GM21423 (cell line): ENCODE measurements around the gene SLC16A10.

ENCODE experiments used
- ATAC-seq: cut with Tn5 transposase; IDR thresholded peaks from one replicate; pipeline ENCODE4 v1.9.1; 2021; ENCODE audit warnings: mild to moderate bottlenecking, moderate library complexity; ENCODE audit not compliant: unreplicated experiment

SLC16A10 gene

DNA sequence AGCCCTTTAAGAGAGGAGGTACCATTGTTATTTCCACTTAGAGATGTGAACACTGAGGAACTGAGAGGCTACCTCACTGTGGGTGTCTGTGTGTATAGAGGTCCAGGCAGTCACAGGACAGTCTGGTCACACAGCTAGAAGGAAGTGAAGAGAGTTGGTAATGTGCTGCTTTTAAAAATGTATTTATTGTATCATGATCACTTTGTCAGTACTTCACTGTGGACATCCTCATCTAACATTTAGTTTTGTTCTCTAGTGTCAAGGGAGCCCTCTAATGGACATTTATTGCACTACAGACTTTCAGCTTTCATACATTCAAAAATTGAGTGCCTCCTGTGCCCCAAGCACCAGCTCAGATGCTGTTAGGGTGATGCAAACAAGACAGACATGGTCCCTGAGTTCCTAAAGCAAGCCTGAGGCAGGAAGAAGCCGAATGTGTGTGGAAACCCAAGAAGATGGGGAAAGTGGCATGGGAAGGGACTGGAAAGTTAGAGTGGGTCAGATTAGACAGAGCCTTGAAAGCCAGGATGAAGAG is 123.0 kb downstream of the SLC16A10 start:
- ATAC-seq, result no peak

GRCh38 chr6:111211411-111212030 is 124.2 kb downstream of the SLC16A10 start:
- ATAC-seq, result no peak

GRCh38 chr6:111212625-111213024 is 125.3 kb downstream of the SLC16A10 start:
- no peak for ATAC-seq

DNA sequence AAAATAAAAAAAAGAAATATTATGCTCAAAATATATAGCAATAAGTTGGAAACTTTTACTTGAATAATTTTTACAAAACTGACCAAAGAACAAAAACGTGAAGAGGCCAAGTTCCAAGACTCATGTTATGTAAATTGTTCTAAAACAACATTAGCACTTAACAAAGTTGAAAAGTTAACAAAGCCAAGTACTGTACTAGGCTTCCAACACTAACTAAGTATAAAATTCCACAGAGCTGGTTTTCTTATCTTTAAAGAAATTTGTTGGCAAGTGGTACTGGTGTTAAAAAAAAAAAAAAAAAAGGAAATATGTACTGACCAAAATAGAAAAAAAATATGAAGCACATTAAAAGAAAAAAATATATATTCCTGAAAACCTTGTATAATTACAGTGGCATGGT is 127.8 kb downstream of the SLC16A10 start:
- ATAC-seq, result no peak

GRCh38 chr6:111219785-111220184 is 132.5 kb downstream of the SLC16A10 start:
- ATAC-seq, result no peak

DNA sequence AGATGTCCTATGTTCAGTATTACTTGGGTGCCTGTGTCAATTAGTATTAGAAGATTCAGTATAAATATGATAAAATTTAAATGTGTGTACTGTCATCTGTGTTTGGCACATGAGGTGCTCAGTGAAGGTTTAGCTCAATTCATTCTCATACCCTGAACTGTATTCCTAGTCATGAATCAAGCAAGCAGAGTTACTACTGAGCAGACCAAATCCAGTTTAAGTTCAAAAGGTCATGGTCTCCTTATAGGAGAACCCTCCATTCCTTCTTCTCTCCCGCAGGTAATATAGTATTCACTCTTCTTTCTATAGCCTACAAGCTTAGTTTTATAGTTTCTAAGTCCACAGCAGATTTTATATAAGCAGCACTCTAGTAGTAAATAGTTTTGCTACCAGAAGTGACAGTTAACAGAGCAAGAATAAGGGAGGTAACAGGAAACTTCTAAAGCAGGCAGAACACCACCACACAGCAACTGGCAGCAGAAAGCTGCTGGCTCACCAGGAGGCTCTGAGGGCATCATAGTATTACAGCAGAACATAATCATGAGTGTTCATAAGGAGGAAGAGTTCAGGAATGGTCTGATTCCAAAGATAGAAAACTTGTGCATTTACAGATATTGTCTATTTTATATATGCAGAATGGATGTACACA is 133.2 kb downstream of the SLC16A10 start:
- no peak for ATAC-seq

DNA sequence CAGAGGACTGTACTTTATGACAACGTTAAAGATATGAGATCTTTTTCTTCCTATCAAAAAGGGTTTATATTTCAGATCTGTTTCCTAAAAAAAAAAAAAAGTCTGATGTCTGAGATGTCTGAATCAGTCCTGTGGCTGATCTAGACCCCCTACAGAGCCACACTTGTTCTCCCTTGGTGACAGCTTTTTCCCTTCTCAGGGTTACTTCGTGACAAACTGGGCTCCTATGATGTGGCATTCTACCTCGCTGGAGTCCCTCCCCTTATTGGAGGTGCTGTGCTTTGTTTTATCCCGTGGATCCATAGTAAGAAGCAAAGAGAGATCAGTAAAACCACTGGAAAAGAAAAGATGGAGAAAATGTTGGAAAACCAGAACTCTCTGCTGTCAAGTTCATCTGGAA is 134.5 kb downstream of the SLC16A10 start:
- no peak for ATAC-seq

- no peak for ATAC-seq
Measured at GRCh38 chr6:111222341-111222740, 135.0 kb downstream of the SLC16A10 start.

- no peak for ATAC-seq
Measured at GRCh38 chr6:111228094-111228493, 140.8 kb downstream of the SLC16A10 start.

GRCh38 chr6:111230351-111231089 is 143.2 kb downstream of the SLC16A10 start:
- no peak for ATAC-seq

GRCh38 chr6:111231090-111231459 is 143.8 kb downstream of the SLC16A10 start:
- no peak for ATAC-seq

GRCh38 chr6:111237852-111238251 is 150.5 kb downstream of the SLC16A10 start:
- ATAC-seq, result no peak

DNA sequence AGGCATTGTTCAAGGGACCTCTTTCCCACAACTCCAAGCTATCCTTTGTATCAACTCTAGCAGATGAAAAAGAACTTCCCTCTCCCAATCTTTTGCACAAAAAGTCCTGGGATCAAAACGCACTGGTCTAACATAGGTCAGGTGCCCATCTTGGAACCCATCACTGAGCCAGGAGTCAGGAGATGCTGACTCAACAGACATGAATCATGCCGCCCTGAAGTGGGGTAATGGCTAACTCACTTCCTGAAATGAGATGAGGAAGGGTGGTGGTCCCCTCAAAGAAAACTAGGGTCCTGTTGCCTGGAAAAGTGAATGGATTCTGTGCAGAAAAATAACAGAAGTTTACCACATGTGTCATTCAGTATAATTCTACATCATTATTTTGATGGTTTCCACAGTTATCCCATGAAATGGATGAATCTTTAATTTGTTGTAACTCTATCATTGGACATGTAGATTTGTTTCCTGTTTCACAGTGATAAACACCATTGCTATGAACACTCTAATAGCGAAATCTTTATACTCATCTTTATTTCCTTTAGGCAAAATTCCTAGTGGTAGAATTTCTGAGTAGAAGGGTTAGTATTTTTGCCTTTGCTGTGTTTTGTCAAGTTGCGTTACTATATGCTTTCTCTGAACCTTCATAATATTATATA is 151.3 kb downstream of the SLC16A10 start:
- no peak for ATAC-seq

DNA sequence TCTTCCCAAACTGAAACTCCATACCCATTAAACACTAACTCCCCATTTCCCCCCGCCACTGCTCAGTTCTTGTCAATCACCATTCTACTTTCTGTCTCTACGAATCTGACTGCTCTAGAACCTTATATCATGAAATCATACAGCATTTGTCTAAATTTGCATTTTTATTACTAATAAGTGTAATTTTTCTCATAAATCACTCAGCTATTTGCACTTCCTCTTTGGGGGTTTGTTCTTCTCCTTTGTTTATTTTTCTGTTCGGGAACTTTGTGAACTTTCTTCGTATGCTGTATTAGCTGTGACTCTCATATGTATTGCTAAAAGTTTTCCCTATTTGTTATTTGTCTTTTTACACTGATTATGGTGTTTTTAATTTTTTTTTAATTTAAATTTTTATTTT is 152.2 kb downstream of the SLC16A10 start:
- no peak for ATAC-seq

DNA sequence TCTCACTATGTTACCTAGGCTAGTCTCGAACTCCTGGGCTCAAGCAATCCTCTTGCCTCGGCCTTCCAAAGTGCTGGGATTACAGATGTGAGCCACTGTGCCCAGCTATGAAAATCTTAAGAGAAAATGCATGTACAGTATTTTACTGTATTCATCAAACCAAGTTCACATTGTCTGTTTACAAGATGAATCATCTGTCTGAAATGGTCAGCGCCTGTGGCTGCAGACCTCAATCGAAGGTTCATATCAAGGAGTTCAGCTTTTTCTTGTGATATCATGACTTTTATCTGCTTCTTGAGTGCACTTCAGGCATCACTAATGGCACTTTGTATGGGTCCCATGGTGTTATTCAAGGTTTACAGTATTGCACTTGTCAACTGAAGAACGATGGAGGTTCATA is 155.1 kb downstream of the SLC16A10 start:
- no peak for ATAC-seq

DNA sequence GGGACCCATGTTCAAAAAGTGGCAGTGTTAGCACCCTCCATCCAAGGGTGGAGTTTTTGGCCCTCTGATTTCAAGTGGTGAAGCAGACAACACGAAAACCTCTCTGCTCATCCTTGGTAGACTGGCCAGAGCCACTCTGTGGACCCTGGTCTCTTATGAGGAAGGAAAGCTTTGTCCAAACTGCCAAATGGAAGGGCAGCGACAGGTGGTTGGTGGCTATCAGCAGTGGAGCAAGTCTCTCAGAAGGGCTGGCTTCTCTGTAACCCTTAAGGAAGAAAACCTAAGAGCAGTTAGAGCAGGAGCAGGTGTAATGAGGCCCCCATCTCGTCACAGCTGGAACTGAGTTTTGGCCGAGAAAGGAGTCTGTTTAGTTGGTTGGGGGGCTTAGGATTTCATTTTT is 155.8 kb downstream of the SLC16A10 start:
- ATAC-seq, result no peak

DNA sequence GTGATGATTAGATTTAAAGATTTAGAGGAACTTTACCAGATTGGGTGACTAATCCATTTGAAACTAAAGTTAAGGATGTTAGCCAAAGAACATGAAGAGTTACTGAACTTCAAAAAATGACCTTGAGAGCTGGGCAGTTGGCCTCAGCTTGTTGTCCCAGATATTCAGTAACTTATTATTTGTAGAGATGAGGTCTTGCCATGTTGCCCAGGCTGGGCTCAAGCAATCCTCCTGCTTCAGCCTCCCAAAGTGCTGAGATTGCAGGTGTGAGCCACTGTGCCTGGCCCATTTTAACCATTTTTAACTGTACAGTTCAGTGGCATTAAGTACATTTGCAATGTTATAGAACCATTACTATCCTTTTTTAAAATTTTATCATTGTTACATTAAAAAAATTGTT is 161.5 kb downstream of the SLC16A10 start:
- no peak for ATAC-seq

DNA sequence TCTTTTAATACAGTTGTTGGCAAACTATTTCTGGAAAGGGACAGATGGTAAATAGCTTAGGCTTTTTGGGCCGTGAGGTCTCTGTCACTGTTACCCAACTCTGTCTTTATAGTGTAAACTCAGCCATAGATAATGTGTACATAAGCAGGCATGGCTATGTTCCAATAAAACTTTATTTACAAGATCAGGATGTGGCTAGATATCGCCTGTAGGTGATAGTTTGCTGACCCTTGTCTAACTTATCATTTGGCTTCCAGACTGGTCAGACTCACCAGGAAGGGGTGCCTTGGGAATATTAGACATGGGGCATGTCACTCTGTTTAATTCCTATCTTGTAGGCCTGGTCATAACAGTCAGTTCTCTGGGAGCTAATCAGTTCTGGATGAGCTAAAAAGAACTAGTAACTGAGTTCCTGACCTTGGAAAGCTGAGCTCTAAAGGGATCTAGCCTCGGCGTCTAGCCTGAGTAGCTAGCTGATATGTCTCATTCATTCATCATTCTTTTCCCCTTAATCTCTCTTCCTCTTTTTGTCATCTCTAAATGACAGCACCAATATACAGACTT is 163.6 kb downstream of the SLC16A10 start:
- no peak for ATAC-seq

DNA sequence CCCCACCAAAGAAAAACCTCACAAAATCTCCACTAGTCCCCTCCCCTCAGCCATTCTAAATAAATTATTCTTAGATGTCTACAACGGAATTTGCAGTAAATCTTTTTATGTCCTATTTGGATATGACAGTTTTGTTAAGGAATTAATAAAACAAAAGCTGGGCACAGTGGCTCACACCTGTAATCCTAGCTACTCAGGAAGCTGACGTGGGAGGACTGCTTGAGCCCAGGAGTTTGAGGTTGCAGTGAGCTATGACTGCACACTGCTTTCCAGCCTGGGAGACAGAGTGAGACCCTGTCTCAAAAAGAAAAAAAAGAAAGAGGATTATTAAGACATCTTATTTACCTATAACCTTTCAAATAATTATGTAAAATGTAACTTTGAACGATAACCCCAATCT is 165.4 kb downstream of the SLC16A10 start:
- no peak for ATAC-seq

DNA sequence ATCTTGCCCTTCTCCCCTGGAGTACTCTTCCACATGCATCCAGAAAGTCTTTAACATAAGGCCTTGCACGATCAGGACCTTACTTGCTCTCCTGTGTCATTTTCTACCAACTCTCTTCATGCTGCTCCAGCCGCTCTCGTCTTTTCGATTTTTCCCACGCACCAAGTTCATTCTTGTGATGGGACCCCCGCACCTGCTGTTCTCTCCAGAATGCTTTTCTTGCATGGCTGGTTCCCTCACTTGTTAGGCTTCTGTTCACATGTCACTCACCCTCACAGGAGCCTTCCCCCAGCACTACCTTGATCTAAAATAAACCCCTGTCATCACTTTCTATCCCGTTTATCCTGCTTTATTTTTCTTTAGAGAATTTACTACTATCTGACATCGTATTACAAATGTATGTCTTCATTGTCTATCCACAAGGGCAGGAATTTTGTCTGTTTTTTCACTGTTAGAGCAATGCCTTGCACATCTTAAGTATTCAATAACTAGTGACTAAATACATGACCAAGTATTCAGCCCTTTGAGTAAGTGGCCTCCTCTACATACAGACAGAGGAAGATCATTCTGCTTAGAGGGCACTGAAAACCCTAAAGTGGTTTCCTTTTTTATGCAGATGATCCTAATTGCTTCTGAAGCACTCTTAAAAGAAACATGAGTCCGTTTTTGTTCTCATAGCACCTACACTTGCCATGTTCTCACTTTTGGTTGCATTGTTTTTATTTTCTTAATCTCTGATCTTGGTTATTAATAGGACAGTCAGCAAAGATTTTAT is 166.9 kb downstream of the SLC16A10 start:
- no peak for ATAC-seq
